Ishikawa (cell line): ENCODE results near the gene CDR2L.
A peak's percentile ranks its signal among the peaks of the same experiment; 100 is the strongest.

Source experiments
- CEBPB ChIP-seq: IDR thresholded peaks from 2 replicates; pipeline ENCODE4 v1.6.1; 2012
- CREB1 ChIP-seq: IDR thresholded peaks from 2 replicates; pipeline ENCODE4 v1.6.1; 2012; ENCODE audit warnings: low read depth
- EGR1 ChIP-seq: IDR thresholded peaks from 2 replicates; pipeline ENCODE4 v1.6.1; 2012
- EP300 ChIP-seq: IDR thresholded peaks from 2 replicates; pipeline ENCODE4 v1.6.1; 2012; ENCODE audit warnings: borderline replicate concordance
- FOXM1 ChIP-seq: IDR thresholded peaks from 2 replicates; pipeline ENCODE4 v1.6.1; 2012; ENCODE audit warnings: low read depth, borderline replicate concordance
- NFIC ChIP-seq: IDR thresholded peaks from 2 replicates; pipeline ENCODE4 v1.6.1; 2012
- RAD21 ChIP-seq: IDR thresholded peaks from 2 replicates; pipeline ENCODE4 v1.6.1; 2012; ENCODE audit warnings: low read depth
- TAF1 ChIP-seq: IDR thresholded peaks from 2 replicates; pipeline ENCODE4 v1.6.1; 2012; ENCODE audit warnings: low read depth, mild to moderate bottlenecking
- TCF12 ChIP-seq: IDR thresholded peaks from 2 replicates; pipeline ENCODE4 v1.6.1; 2012; ENCODE audit warnings: low read depth
- TEAD4 ChIP-seq: IDR thresholded peaks from 2 replicates; pipeline ENCODE4 v1.6.1; 2012
- YY1 ChIP-seq: IDR thresholded peaks from 2 replicates; pipeline ENCODE4 v1.6.1; 2012; ENCODE audit warnings: low read depth
- ZBTB7A ChIP-seq: IDR thresholded peaks from 2 replicates; pipeline ENCODE4 v1.6.1; 2012; ENCODE audit warnings: low read depth
- TF ChIP-seq, protein P1 (sequence below): IDR thresholded peaks from 2 replicates; pipeline ENCODE4 v1.6.1; 2012
- TF ChIP-seq, protein P2 (sequence below): IDR thresholded peaks from 2 replicates; pipeline ENCODE4 v1.6.1; 2012; ENCODE audit warnings: low read depth, mild to moderate bottlenecking
- TF ChIP-seq, protein P3 (sequence below): IDR thresholded peaks from 2 replicates; pipeline ENCODE4 v1.6.1; 2012

The CDR2L gene

DNA sequence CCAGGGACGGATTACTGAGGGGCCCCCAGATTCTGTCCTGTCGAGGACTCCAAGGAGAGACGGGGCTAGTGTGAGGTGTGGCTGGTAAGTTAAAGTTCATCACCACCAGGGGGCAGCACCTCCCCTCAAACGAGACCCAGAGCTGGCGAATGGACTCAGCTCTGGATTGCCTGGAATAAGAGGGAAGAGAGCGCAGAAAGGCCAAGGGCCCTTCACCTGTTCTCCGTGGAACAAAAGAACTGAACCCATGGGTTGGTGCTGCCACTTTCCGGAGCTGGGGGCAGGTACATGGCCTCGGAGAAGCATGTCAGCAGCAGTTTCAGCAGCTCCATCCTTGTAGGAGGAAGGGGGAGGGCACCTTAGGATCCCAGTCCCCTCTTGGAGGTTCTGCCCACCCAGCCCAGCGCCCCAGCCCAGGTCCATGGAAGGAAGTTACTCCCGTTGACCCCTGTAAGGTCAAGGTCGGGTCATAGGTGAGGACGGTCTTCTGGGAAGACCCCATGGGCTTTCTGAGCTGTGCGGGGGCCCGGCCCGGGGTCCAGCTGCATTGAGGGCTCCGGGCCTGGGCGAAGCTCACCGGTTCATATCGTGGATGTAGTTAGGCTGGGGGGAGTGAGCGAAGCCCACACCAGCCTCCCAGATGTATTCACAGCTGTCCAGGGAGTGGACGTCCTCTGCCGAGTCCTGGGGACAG is 25.6 kb upstream of the CDR2L start:
- peak; percentile 99 for TF ChIP-seq RAD21
- no peak for TF ChIP-seq TEAD4
- peak; percentile 39; the same call in 1 of the 2 replicates for TF ChIP-seq YY1

GRCh38 chr17:74962622-74963394 is 24.6 kb upstream of the CDR2L start:
- TF ChIP-seq EP300 (peak; percentile 44; the same call in 1 of the 2 replicates), TCF12 (peak; percentile 66), EGR1 (no peak), FOXM1 (no peak), TAF1 (no peak), ZBTB7A (peak; percentile 78), RAD21 (peak; percentile 8; the same call in 1 of the 2 replicates), YY1 (0 out of 2 replicates have a peak, but pooled peaks have one; percentile 15)
- TF ChIP-seq, protein P1, sequence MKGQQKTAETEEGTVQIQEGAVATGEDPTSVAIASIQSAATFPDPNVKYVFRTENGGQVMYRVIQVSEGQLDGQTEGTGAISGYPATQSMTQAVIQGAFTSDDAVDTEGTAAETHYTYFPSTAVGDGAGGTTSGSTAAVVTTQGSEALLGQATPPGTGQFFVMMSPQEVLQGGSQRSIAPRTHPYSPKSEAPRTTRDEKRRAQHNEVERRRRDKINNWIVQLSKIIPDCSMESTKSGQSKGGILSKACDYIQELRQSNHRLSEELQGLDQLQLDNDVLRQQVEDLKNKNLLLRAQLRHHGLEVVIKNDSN = no peak
- TF ChIP-seq, protein P2, sequence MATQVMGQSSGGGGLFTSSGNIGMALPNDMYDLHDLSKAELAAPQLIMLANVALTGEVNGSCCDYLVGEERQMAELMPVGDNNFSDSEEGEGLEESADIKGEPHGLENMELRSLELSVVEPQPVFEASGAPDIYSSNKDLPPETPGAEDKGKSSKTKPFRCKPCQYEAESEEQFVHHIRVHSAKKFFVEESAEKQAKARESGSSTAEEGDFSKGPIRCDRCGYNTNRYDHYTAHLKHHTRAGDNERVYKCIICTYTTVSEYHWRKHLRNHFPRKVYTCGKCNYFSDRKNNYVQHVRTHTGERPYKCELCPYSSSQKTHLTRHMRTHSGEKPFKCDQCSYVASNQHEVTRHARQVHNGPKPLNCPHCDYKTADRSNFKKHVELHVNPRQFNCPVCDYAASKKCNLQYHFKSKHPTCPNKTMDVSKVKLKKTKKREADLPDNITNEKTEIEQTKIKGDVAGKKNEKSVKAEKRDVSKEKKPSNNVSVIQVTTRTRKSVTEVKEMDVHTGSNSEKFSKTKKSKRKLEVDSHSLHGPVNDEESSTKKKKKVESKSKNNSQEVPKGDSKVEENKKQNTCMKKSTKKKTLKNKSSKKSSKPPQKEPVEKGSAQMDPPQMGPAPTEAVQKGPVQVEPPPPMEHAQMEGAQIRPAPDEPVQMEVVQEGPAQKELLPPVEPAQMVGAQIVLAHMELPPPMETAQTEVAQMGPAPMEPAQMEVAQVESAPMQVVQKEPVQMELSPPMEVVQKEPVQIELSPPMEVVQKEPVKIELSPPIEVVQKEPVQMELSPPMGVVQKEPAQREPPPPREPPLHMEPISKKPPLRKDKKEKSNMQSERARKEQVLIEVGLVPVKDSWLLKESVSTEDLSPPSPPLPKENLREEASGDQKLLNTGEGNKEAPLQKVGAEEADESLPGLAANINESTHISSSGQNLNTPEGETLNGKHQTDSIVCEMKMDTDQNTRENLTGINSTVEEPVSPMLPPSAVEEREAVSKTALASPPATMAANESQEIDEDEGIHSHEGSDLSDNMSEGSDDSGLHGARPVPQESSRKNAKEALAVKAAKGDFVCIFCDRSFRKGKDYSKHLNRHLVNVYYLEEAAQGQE = no peak
- TF ChIP-seq, protein P3, sequence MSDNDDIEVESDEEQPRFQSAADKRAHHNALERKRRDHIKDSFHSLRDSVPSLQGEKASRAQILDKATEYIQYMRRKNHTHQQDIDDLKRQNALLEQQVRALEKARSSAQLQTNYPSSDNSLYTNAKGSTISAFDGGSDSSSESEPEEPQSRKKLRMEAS = peak; percentile 23; the same call in 1 of the 2 replicates

DNA sequence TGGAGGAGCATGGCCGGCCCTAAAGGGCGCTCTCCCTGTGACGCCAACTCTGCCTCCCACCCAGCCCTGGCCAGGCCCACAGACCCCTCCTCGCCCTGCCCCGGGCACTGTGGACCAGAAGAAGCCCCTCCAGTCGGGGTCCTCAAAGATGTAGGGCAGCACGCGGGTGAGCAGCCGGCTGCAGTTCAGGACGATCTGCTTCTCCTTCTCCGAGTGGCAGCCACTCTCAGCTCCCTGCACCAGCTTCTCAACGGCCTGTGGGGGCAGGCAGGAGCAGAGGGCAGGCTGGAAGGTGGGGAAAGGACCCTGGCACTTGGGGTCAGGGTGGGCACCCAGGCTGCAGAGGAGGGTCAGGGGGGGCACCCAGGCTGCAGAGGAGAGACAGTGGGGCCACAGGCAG is 23.8 kb upstream of the CDR2L start:
- TF ChIP-seq TAF1 (no peak), ZBTB7A (peak; percentile 34; the same call in 1 of the 2 replicates)

DNA sequence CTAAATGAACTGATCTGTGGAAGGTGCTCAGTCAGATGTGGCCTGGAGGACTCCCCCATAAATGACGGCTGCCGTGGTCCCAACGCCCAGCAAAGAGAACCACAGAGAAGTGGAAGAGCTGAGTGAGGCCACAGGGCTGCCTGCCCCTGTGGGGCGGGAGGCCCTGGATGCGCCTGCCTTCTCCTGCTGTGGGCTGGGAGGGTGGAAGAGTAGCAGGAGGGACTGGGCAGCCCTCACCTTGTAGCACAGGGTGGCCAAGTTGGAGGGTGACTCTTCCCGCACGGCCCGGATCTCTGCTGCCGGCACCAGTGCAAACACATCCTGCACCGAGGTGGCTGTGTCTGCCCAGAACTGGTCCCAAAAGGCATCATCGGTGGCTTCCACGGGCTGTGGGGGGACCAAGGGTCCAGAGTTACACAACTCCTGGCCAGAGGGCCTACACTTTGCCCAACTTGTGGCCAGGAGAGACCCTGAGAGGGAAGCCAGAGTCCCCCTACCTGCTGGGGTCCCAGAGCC is 23.1 kb upstream of the CDR2L start:
- no peak for TF ChIP-seq EP300
- TF ChIP-seq YY1 = no peak
- TF ChIP-seq CEBPB = no peak
- TF ChIP-seq, protein P1 = no peak
- TF ChIP-seq NFIC = no peak
- TF ChIP-seq CREB1 = no peak
- TF ChIP-seq TAF1 = no peak
- no peak for TF ChIP-seq EGR1
- TF ChIP-seq, protein P2 = no peak
- no peak for TF ChIP-seq FOXM1
- TF ChIP-seq TCF12 = no peak

DNA sequence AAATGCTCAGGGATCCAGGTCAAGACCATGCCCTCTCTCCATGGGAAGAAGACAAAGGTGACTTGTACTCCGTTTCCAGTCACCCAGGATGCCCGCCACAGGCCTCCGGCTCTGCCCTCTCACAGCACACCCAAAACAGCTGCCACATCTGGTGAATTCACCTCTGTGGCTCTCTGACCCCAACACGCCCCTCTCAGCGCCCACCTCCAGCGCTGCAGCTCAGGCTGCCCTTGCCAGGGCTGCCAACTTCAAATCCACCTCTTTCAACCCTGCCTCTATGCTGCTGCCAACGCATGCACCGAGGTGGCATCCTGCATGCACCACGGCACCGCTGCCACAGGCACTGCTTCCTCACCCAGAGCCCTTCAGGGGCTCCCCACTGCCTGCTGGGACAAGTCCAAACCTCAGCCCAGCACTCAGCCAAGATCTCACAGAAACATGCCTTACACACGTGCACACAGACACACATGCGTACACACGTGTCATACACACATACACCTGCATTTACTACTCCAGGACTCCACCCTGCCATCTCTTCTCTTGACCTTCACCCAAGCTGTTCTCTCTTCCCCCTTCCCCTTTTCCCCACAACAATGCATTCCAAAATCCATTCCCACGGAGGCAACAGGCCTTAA is 22.3 kb upstream of the CDR2L start:
- TF ChIP-seq TAF1 (no peak), EGR1 (no peak), FOXM1 (no peak), ZBTB7A (no peak), CREB1 (no peak), EP300 (no peak)
- TF ChIP-seq, protein P3 = no peak

GRCh38 chr17:74968361-74968780 is 19.1 kb upstream of the CDR2L start:
- TF ChIP-seq FOXM1 = peak; percentile 64; the same call in 1 of the 2 replicates
- TF ChIP-seq NFIC = peak; percentile 97
- 0 out of 2 replicates have a peak, but pooled peaks have one; percentile 20 for TF ChIP-seq EGR1
- TF ChIP-seq, protein P1 = peak; percentile 69
- 0 out of 2 replicates have a peak, but pooled peaks have one; percentile 7 for TF ChIP-seq RAD21
- peak; percentile 99 for TF ChIP-seq ZBTB7A
- no peak for TF ChIP-seq CEBPB
- no peak for TF ChIP-seq CREB1
- TF ChIP-seq, protein P2 = no peak
- no peak; the same call in 1 of the 2 replicates for TF ChIP-seq TAF1
- TF ChIP-seq EP300 = peak; percentile 86
- TF ChIP-seq TCF12 = peak; percentile 93
- TF ChIP-seq TEAD4 = peak; percentile 54
- TF ChIP-seq, protein P3 = peak; percentile 91
- peak; percentile 75 for TF ChIP-seq YY1
